ENCODE measurements around the gene RALGDS.
A peak's percentile ranks its signal among the peaks of the same experiment; 100 is the strongest.
"Not testable (repeated sequence)": the region's sequence is repeated elsewhere in the genome, so short reads cannot be mapped to it uniquely, and the experiment has no call there.

The RALGDS gene

DNA sequence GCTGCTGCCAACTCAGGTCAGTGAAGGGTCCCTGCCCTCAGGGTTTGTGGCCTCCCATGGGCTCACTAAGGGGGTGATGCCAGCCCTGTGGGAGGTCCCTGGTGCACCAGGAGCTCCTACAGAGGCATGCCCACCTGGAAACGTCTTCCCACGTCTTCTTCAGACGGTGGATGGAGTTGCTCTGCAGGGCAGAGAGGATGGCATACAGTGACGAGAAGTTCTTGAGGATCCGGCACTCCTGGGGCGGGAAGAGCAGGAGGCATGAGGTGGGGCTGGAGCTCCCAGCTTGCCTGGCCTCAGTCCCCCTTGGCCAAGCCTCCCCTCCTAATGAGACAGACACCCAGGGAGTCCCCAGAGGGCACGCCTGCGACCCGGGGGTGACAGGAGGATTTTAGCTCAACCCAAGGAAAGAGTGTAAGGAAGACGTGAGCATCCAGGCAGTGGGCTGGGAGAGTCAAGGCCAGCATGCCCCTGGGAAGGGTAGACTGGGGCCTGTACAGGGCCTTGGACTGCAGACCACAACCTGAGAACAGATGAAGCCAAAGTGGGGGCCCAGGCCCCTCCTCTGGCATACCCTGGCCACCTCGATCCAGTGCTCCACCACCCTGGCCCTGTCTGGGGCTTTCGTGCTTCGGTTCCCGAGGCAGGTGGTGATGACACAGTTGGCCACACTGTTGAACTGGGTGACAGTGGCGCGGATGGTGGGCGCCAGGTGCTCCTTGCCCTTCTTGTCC, 14.4 kb downstream of the RALGDS start:
- DNase-seq (ENCODE audit: low read depth in 2 of 2) = no peak

GRCh38 chr9:133105461-133105770, 15.6 kb downstream of the RALGDS start:
- no peak for DNase-seq (ENCODE audit: low read depth in 2 of 2)

DNA sequence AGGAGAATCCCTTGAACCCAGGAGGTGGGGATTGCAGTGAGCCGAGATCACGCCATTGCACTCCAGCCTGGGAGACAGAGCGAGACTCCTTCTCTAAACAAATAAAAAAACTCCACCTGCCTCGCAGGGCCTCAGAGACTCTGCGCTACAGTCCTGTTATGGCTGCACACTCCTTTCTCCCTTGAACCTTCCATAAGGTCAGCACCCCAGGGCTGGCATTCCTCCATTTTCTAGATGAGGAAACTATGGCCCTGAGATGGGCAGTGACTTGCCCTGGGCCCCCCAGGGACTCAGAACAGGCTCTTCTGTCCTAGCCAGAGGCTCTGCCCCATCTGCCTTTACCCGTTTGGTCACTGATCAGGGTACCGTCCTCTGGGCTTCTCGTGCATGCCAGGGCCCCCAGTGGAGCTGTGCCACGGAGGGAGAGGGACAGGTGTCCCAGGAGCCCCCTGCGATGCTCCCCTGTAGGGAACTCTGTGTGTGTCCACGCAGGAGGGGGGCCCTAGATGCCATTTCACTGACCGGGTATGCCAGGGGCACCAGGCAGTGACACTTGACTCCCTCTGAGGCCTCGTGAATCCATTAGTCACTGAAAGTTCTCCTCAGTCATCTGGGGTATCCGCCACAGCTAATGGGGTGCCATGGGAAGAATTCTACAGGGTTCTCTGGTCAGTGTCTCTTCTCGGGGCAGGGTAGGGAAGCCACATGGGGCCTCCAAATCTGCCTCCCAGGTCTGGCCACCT, 16.2 kb downstream of the RALGDS start:
- DNase-seq (ENCODE audit: low read depth in 2 of 2) = no peak

DNA sequence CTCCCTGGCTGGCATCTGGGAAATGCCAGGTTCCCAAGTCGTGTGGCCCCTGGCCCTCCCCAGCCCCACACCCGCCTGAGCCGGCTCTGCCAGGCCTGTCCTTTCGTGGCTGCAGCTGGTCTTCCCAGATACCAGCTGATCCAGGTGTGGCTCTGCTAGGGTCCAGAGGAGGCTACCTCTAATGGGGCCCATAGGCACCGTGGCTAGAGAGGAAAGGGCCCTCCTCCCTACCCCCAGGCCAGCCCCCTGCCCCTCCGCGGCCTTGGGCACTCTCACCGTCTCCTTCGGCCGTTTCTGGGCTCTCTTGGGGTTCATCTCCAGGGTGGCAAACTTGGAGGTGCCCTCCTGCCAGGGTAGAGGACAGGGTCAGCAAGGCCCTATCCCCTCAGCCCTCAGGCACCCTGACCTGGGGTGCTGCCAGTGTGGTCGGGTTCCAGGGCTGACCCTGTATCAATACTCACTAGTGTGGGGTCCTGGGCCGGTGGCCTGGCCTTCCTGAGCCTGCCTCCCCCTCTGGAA, 17.0 kb downstream of the RALGDS start:
- DNase-seq (ENCODE audit: low read depth in 2 of 2) = no peak

DNA sequence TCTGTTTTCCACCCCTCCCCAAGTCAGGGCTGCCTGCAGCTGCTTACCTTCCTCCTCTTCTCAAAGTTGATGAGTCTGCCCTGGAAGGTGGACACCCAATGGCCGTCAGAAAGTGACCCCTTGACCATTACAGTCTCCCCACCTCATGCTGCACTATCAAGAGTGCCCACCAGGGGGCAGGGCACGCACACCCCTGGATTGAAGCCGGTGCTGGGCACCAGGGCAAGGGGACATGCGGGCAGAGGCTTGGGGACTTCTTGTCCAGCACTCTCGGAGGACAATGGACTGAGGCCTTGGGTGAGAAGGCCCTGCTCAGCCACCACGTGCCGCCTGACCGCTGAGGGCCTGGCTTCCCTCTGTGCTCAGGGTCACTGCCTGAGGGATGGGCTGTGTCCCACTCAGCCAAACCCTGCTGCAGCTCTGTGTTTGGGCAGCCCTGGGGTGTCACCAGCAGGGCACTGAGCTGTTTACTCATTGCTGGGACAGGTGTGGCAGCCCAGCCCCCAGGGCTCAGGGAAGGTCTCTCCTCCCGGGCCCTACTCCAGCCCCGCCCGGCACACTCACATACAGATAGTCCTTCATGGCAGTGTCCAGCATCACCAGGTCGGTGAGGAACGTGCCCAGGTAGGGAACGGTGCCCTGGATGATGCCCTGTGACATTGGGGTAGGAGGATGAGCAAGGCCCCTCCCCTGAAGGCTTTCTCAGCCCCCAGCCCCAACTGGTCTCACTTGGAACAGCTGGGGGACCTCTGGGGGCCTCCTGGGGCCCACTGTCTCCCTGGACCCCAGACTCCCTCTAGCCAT, 17.7 kb downstream of the RALGDS start:
- peak in 1 of 2 donors; percentile 45 for DNase-seq (ENCODE audit: low read depth in 2 of 2)

DNA sequence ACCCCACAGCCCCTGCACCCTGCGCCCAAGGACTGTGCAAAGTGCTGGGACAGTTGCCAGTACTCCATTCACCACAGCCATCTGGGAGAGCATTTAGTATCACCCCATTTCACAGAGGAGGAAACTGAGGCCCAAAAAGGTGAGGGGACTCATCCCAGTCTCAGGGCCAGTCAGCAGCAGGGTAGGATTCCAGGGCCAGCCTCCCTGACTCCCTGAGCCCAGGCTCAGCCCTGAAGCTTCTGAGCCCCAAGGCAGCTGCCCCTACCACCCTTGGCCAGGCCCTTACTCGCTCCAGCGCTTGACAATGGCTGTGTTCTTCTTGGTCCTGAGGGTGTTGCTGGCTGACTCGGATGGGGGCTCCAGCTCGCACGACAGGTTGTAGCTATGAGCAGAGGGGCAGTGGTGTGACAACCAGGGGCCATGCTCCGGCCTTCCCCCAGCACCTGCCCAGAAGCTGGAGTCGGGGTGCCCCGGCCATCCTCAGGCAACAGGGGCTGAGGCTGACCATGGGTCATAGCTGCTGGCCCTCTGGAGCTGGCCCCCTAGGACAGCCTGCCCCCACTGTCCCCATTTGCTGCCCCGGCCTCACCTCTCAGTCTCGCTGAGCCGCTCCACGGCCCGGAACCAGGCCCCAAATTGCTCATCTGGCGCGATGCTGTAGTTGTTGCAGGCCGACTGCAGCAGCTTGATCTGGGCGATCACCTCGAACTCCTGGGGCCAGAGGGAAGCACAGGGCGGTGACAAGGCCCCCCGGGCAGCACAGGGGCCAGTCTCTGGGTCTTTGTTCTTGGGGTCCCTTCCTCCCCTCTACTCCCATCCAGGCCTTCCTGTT, 18.6 kb downstream of the RALGDS start:
- DNase-seq (ENCODE audit: low read depth in 2 of 2) = no peak

- no peak for DNase-seq (ENCODE audit: low read depth in 2 of 2)
These were observed 19.5 kb downstream of the RALGDS start for GRCh38 chr9:133101356-133102189.

- DNase-seq (ENCODE audit: low read depth in 2 of 2) = no peak
These were observed 20.3 kb downstream of the RALGDS start for GRCh38 chr9:133100506-133101355.

DNA sequence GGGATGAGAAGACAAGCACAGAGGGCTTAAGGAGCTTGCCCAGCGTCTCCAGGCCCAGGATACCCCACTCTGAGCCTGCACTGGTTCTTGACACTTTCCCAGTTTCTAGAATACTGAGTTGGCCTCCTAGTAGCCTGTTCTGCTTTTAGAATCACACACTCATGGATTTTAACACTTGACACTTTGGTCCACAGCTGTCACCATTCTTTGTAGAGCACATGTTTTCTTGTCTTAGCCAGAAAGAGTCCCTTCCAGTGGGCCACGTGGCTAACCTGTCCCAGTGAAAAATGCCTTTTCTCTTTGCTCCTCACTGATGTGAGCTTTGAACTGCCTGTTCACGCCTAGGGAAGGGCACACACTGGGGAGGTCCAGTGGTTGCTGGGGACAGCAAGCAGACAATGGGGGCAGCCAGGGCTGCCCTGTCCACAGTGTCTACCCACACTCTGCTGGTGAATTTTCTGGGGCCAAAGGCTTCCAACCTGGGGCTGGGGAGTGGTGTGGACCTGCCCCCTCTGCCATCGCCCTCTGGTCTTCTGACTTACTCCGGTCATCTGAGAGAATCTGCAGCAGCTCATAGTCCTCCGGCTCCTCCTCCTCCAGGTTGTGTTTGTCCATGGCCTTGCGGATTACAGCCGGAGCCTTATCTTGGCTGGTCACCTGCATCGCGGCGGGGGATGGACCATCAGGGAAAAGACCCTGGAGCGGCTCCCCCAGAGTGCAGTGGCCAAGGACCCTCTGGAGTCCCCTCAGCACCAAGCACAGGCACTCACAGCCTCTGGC, 21.1 kb downstream of the RALGDS start:
- no peak for DNase-seq (ENCODE audit: low read depth in 2 of 2)

DNA sequence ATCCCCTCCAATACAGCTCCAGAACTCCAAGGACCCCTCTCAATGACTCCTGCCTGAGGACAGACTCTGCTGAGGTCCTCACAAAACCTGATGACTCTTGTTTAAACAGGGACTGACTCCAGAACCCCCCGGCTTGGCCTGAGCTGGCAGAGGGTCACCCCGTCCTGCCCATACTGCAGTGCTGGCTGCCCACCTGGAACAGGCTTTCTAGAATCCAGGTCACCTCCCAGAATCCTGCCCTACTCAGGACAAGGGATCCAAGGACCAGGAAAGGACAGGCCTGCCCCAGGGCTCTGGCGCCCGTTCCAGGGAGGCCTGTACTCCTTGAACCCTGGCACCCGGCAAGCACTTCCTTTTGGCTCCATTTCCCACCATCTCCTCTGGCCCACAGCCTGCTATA, 22.2 kb downstream of the RALGDS start:
- no peak for DNase-seq (ENCODE audit: low read depth in 2 of 2)

DNA sequence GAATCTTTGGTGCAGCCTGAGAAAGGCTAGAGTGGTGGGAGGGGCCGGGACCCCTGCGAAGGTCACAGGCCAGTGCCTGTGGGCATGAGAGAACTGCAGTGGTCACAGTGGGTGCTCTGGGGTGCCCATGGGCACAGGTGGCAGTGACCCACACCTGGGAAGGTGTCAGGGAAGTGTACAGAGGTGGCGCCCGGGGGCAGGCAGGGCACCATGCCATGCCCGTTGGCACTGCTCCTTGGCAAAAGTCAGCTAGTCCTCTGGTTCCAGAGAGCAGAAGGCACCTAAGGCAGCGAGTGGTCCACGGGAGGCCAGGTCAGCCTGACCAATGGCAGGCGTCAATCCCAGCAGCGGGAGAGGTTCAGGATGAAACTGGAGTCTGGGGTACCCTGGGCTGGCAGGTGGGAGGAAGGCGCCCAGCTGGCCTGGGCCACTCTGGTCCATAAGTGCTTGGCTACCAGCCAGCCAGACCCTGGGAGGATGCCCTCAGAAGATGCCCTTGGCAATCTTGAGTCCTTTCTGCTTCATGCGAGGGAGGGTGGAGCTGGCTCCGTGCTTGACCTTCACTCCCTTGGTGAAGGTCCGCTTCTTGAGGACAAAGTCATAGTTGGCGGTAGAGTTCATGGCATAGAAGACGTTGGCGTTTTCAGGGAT, 22.8 kb downstream of the RALGDS start:
- no peak for DNase-seq (ENCODE audit: low read depth in 2 of 2)

DNA sequence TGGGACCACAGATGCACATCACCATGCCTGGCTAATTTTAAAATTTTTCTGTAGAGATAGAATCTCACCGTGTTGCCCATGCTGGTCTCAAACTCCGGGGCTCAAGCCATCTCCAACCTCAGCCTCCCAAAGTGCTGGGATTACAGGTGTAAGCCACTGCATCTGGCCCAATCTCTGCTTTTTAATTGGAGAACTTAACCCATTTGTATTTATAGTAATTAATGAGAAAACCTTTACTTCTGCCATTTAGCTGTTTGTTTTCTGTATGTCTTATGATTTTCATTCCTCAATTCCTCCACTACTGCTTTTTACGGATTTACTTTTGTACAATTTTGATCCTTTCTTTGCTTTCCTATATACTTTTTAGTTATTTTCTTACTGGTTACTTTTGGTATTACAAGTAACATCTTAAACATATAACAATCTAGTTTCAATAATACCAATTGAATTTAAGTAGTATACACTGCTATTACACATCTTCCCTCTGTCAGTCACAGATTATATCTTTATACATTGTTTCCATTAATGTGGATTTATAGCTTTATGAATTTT, 26.1 kb downstream of the RALGDS start:
- no peak for DNase-seq (ENCODE audit: low read depth in 2 of 2)

GRCh38 chr9:133094351-133094750, 26.7 kb downstream of the RALGDS start:
- DNase-seq (ENCODE audit: low read depth in 2 of 2) = not testable (repeated sequence)

- no peak for DNase-seq (ENCODE audit: low read depth in 2 of 2)
These were observed 30.2 kb downstream of the RALGDS start for GRCh38 chr9:133090752-133091385.

- no peak for DNase-seq (ENCODE audit: low read depth in 2 of 2)
These were observed 30.9 kb downstream of the RALGDS start for GRCh38 chr9:133090187-133090586.

- DNase-seq (ENCODE audit: low read depth in 2 of 2) = no peak
These were observed 31.8 kb downstream of the RALGDS start for GRCh38 chr9:133089271-133089671.

DNA sequence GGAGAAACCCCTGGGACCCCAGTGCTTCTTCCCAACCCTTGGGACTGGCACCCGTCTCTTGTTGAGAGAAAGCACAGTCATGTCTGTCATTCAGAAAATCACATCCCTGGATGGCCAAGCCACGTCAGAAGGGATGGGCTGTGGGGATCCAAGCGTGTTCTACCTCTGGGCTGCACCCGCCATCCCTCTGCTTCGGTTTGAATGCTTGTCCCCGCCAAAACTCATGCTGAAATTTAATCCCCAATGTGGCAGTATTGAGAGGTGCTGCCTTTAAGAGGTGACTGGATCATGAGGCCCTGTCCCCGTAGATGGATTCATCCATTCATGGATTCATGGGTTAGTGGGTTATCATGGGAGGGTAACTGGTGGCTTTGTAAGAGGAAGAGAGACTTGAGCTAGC, 32.3 kb downstream of the RALGDS start:
- no peak for DNase-seq (ENCODE audit: low read depth in 2 of 2)

All from stimulated activated CD4-positive, alpha-beta T cell treated with anti-CD3 and anti-CD28 coated beads, Interleukin-1b, Interleukin-23, amount 100 ng/mL, for 4 hours (primary cell).